HepG2 (cell line): ENCODE data around the gene SLC45A3. TPM values are rescaled to one million over a fixed set of nuclear protein-coding genes. Genes with fewer than 3 reads are reported as not detected.

Experiments
- ATAC-seq: fragments of 200-7000 bp; cut with Tn5 transposase; 3 replicates; pipeline ENCODE4 v1.9.1; 2020; ENCODE audit warnings: mild to moderate bottlenecking, moderate library complexity
- BruUV-seq: library from RNA; stranded (reverse); fragments of 400-500 nt; replicated peaks from 2 replicates; lab custom pipeline; 2021; lab: Mats Ljungman, UMichigan
- CTCF ChIA-PET: fragments of 300-600 bp; formaldehyde crosslinking; extraction: SDS; loops from one replicate; lab custom pipeline; 2021; ENCODE audit warnings: low total read pairs, inconsistent platforms, low intra/inter-chr PET ratio; lab: Yijun Ruan, JAX
- POLR2A ChIA-PET: fragments of 350-600 bp; sonication (Branson Sonifier 250); formaldehyde crosslinking; loops from one replicate; lab custom pipeline; 2020; ENCODE audit warnings: antibody characterized with exemption, inconsistent platforms; lab: Yijun Ruan, JAX
- DNase-seq: peaks from one replicate; pipeline ENCODE4 v3.0.0-alpha.2; 2015; ENCODE audit warnings: low spot score
- FAIRE-seq: peaks from 3 replicates; lab custom pipeline; 2011; peaks lifted over from hg19 to GRCh38; lab: Jason Lieb, UNC
- H2AFZ ChIP-seq: one replicate; pipeline ENCODE4 v1.6.1; 2011; ENCODE audit warnings: low read length, inconsistent platforms
- H3K27ac ChIP-seq: fragments of 300-600 bp; 3 replicates; pipeline ENCODE4 v1.8.0; 2011; ENCODE audit warnings: mixed run types, mild to moderate bottlenecking, mixed read lengths, low read length, inconsistent platforms; ENCODE audit not compliant: insufficient read depth; ENCODE audit errors: extremely low read length
- H3K27me3 ChIP-seq, 2 experiments: fragments of 200-600 bp in 1 of 2; 2 replicates in 1 of 2; 3 replicates in 1 of 2; pipeline versions ENCODE4 v1.6.0 to v1.8.0; 2011; ENCODE audit warnings: low read length in 2 of 2, mild to moderate bottlenecking in 2 of 2, moderate library complexity in 2 of 2, inconsistent platforms in 1 of 2; ENCODE audit not compliant: insufficient read depth in 2 of 2, control insufficient read depth in 1 of 2
- H3K36me3 ChIP-seq, 2 experiments: fragments of 200-600 bp in 1 of 2; replicated peaks in 1 of 2; 2 replicates in 1 of 2; 3 replicates in 1 of 2; pipeline versions ENCODE4 v1.5.1 to v1.8.0; 2011; ENCODE audit warnings: low read length in 2 of 2, inconsistent platforms in 1 of 2; ENCODE audit not compliant: insufficient read depth in 2 of 2, control insufficient read depth in 1 of 2
- H3K4me1 ChIP-seq: 2 replicates; pipeline ENCODE4 v1.5.1; 2012; ENCODE audit warnings: low read length, inconsistent platforms; ENCODE audit not compliant: insufficient read depth
- H3K4me2 ChIP-seq: 2 replicates; pipeline ENCODE4 v1.6.0; 2011; ENCODE audit warnings: low read depth, low read length, inconsistent platforms
- H3K4me3 ChIP-seq, 3 experiments: fragments of 200-600 bp in 1 of 3; sonication (generic), shearing (Covaris generic) in 1 of 3; replicated peaks in 1 of 3; 2 replicates each; pipeline ENCODE4 v1.5.1; 2011 to 2016; ENCODE audit warnings: low read length in 3 of 3, inconsistent platforms in 2 of 3, low read depth in 2 of 3, mild to moderate bottlenecking in 2 of 3, control low read depth in 1 of 3, mixed read lengths in 1 of 3; ENCODE audit not compliant: insufficient read depth in 1 of 3
- H3K79me2 ChIP-seq: one replicate; pipeline ENCODE4 v1.6.1; 2011; ENCODE audit warnings: low read length, inconsistent platforms; ENCODE audit not compliant: insufficient read depth
- H3K9ac ChIP-seq: 2 replicates; pipeline ENCODE4 v1.6.0; 2011; ENCODE audit warnings: mild to moderate bottlenecking, low read depth, low read length, inconsistent platforms; ENCODE audit not compliant: insufficient read depth
- H3K9me3 ChIP-seq: 2 replicates; pipeline ENCODE4 v1.5.1; 2012; ENCODE audit warnings: mild to moderate bottlenecking, low read length
- H4K20me1 ChIP-seq: 2 replicates; pipeline ENCODE4 v1.6.0; 2011; ENCODE audit warnings: inconsistent platforms, mild to moderate bottlenecking, low read length, moderate library complexity; ENCODE audit not compliant: insufficient read depth
- BRCA1 ChIP-seq: sonication (generic); formaldehyde crosslinking; IDR thresholded peaks from 2 replicates; pipeline ENCODE4 v1.4.0; 2020; ENCODE audit warnings: missing genetic modification reagents
- GABPB1 ChIP-seq: IDR thresholded peaks from 2 replicates; pipeline ENCODE4 v1.6.1; 2016; ENCODE audit warnings: mild to moderate bottlenecking, missing genetic modification reagents, moderate library complexity, missing compliant biosample characterization
- GLI4 ChIP-seq: sonication (generic); formaldehyde crosslinking; IDR thresholded peaks from 2 replicates; pipeline ENCODE4 v1.5.1; 2020; ENCODE audit warnings: missing genetic modification reagents, mild to moderate bottlenecking, moderate library complexity, borderline replicate concordance
- MBNL3 ChIP-seq: fragments of 250-450 bp; sonication (Bioruptor Pico); conservative IDR thresholded peaks from 2 replicates; pipeline ENCODE4 v1.8.0; 2022; ENCODE audit warnings: mild to moderate bottlenecking, inconsistent platforms
- PPARG ChIP-seq: conservative IDR thresholded peaks from 2 replicates; pipeline ENCODE4 v1.6.1; 2016; ENCODE audit warnings: missing biosample characterization, missing genetic modification reagents
- RXRB ChIP-seq: IDR thresholded peaks from 2 replicates; pipeline ENCODE4 v1.6.1; 2016; ENCODE audit warnings: borderline replicate concordance, missing genetic modification reagents, missing compliant biosample characterization
- SKI ChIP-seq: fragments of 450-650 bp; IDR thresholded peaks from one replicate; pipeline ENCODE4 v1.6.1; 2018; ENCODE audit warnings: mild to moderate bottlenecking; ENCODE audit not compliant: partially characterized antibody
- TEAD3 ChIP-seq: optimal IDR thresholded peaks from 2 replicates; pipeline ENCODE3; 2016; ENCODE audit warnings: borderline replicate concordance
- UBTF ChIP-seq: sonication (generic); formaldehyde crosslinking; IDR thresholded peaks from 2 replicates; pipeline ENCODE4 v1.4.0; 2020; ENCODE audit warnings: mild to moderate bottlenecking, missing genetic modification reagents
- ZNF605 ChIP-seq: sonication (generic); formaldehyde crosslinking; IDR thresholded peaks from 2 replicates; pipeline ENCODE4 v1.8.0; 2022; ENCODE audit warnings: mild to moderate bottlenecking, missing genetic modification reagents
- ZNF747 ChIP-seq: sonication (generic); formaldehyde crosslinking; IDR thresholded peaks from 2 replicates; pipeline ENCODE4 v1.8.1; 2023; ENCODE audit warnings: missing genetic modification reagents, mild to moderate bottlenecking, borderline replicate concordance
- ZNF768 ChIP-seq: sonication (generic); formaldehyde crosslinking; IDR thresholded peaks from 2 replicates; pipeline ENCODE4 v1.4.0; 2020; ENCODE audit warnings: missing genetic modification reagents
- ZSCAN21 ChIP-seq: sonication (generic); formaldehyde crosslinking; IDR thresholded peaks from 2 replicates; pipeline ENCODE4 v1.8.0; 2022; ENCODE audit warnings: mild to moderate bottlenecking, missing genetic modification reagents, moderate library complexity, borderline replicate concordance
- WGBS: methylation state at CpG from one replicate; pipeline ENCODE4 v1.1.6; 2017; ENCODE audit warnings: low lambda C conversion rate; 5-methylcytosine and 5-hydroxymethylcytosine counted together
- in situ Hi-C: cut with HindIII; loops from 2 replicates; pipeline ENCODE4 v1.10.0; 2017; ENCODE audit warnings: low pct_unique_long_range_greater_than_20kb; ENCODE audit not compliant: extremely low pct_ligation_motif_present
- intact Hi-C: fragments of 100-400 bp; cut with micrococcal nuclease; formaldehyde crosslinking; loops from one replicate; pipeline ENCODE4 v1.10.0; 2022; ENCODE audit not compliant: unreplicated experiment
- polyA plus RNA-seq, 8 experiments: library from polyadenylated mRNA; depleted of rRNA in 3 of 8; stranded (reverse) in 7 of 8; unstranded in 1 of 8; fragments of >200 nt; fragmentation: Illumina TruSeq in 4 of 8; extraction: Trizol in 4 of 8; gene quantifications; 2 replicates each; pipeline versions ENCODE4 v1.2.1 to v1.2.3, GENCODE V29; 2011 to 2016; ENCODE audit warnings: low read depth in 4 of 8, missing spikeins in 1 of 8, mixed read lengths in 1 of 8; ENCODE audit not compliant: insufficient read depth in 1 of 8
- total RNA-seq, 5 experiments: library from RNA; depleted of rRNA; stranded (reverse); fragments of >200 nt; fragmentation: Illumina TruSeq; extraction: Trizol; gene quantifications; 2 replicates each; pipeline ENCODE4 v1.2.3, GENCODE V29; 2016; ENCODE audit warnings: low read depth in 1 of 5
- TF ChIP-seq, protein P1 (sequence below): fragments of 450-650 bp; IDR thresholded peaks from 2 replicates; pipeline ENCODE4 v1.6.1; 2017; ENCODE audit warnings: mild to moderate bottlenecking
- TF ChIP-seq, protein P2 (sequence below): sonication (generic); formaldehyde crosslinking; IDR thresholded peaks from 2 replicates; pipeline ENCODE4 v1.4.0; 2020; ENCODE audit warnings: missing genetic modification reagents, borderline replicate concordance

The SLC45A3 gene
- total and polyA plus RNA-seq, 2 of the 13 experiments (the other 11 are each of a cell fraction or from before 2014, with no cell fraction given) = 3.4 to 4.1 TPM

DNA sequence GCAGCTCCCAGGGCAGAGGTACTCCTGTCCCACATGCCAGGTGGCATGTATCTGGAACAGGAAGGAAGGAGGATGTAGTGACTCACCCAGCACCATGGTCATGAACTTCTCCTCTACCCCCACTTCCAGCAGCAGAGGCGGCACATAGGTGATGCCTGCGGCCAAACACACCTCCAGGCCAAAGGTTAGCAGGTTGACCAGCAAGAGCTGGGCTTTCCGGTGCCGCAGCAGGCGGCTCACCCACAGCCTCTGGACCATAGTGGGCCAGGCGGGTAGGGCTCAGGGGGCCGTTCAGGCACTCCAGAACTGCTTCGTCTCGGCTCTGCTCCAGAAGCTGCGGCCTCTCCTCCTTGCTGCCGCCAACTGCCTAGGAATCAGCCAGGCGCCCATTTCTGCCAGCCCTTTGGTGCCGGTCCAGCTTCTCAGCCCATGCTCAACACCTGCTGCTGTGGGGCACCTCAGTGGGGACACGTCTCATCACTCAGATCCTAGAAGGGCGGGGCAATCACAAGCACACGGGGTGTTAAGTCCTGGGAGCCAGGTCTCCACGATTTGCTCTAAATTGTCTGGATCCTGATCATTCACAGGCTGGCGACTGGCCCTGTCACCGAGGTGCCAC lies 15.8 kb downstream of the SLC45A3 start:
- Histone ChIP-seq H3K9ac (no peak overlapping the region), H3K27me3 (no peaks in the 10 kb centered on the region), H2AFZ (no peak overlapping the region), H3K9me3 (no peaks in the 10 kb centered on the region), H3K4me3 (no peak overlapping the region; a peak in 1 of 6 replicates), H3K27ac (no peak overlapping the region), H4K20me1 (no peaks in the 10 kb centered on the region), H3K79me2 (no peaks in the 10 kb centered on the region), H3K4me1 (peaks cover 60% of the 10 kb centered on the region), H3K4me2 (no peak overlapping the region), H3K36me3 (peaks cover 0 to 1% of the 10 kb centered on the region in 2 experiments; a peak in 1 of 5 replicates)
- no peak for FAIRE-seq
- peak; percentile 47 for DNase-seq
- ChIA-PET CTCF (interaction anchor here (0.7 to 1.5 kb wide), 2 partner anchors 45 to 47 kb away, joined by 3 to 4 read pairs; no protein-coding TSS in a partner anchor), POLR2A (no interaction called here)
- WGBS = 67% methylated on average over 13 of the region's 19 CpGs
- BruUV-seq = no TSS peak
- peak; percentile 73 for ATAC-seq
- in situ Hi-C loops (loop anchor here (5.0 kb wide), 1 partner anchor 38 kb away; no protein-coding TSS in a partner anchor), intact Hi-C loops (no loop called here)
- TF ChIP-seq BRCA1 (CRISPR knock-in tag) = no peak
- TF ChIP-seq, protein P1, sequence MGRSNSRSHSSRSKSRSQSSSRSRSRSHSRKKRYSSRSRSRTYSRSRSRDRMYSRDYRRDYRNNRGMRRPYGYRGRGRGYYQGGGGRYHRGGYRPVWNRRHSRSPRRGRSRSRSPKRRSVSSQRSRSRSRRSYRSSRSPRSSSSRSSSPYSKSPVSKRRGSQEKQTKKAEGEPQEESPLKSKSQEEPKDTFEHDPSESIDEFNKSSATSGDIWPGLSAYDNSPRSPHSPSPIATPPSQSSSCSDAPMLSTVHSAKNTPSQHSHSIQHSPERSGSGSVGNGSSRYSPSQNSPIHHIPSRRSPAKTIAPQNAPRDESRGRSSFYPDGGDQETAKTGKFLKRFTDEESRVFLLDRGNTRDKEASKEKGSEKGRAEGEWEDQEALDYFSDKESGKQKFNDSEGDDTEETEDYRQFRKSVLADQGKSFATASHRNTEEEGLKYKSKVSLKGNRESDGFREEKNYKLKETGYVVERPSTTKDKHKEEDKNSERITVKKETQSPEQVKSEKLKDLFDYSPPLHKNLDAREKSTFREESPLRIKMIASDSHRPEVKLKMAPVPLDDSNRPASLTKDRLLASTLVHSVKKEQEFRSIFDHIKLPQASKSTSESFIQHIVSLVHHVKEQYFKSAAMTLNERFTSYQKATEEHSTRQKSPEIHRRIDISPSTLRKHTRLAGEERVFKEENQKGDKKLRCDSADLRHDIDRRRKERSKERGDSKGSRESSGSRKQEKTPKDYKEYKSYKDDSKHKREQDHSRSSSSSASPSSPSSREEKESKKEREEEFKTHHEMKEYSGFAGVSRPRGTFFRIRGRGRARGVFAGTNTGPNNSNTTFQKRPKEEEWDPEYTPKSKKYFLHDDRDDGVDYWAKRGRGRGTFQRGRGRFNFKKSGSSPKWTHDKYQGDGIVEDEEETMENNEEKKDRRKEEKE = no peak
- TF ChIP-seq GABPB1 (CRISPR knock-in tag) = peak; percentile 47
- peak; percentile 42 for TF ChIP-seq SKI
- no peak for TF ChIP-seq GLI4 (CRISPR knock-in tag)
- peak; percentile 91 for TF ChIP-seq RXRB (CRISPR knock-in tag)
- TF ChIP-seq ZNF768 (CRISPR knock-in tag) = peak; percentile 52; the same call in 1 of the 2 replicates
- no peak for TF ChIP-seq ZNF747 (CRISPR knock-in tag)
- no peak for TF ChIP-seq ZSCAN21 (CRISPR knock-in tag)
- no peak for TF ChIP-seq MBNL3 (CRISPR knock-in tag)
- peak; percentile 98 for TF ChIP-seq PPARG (CRISPR knock-in tag)
- TF ChIP-seq UBTF (CRISPR knock-in tag) = peak; percentile 54
- no peak for TF ChIP-seq ZNF605 (CRISPR knock-in tag)
- peak; percentile 59 for TF ChIP-seq TEAD3 (CRISPR knock-in tag)
- TF ChIP-seq, protein P2, sequence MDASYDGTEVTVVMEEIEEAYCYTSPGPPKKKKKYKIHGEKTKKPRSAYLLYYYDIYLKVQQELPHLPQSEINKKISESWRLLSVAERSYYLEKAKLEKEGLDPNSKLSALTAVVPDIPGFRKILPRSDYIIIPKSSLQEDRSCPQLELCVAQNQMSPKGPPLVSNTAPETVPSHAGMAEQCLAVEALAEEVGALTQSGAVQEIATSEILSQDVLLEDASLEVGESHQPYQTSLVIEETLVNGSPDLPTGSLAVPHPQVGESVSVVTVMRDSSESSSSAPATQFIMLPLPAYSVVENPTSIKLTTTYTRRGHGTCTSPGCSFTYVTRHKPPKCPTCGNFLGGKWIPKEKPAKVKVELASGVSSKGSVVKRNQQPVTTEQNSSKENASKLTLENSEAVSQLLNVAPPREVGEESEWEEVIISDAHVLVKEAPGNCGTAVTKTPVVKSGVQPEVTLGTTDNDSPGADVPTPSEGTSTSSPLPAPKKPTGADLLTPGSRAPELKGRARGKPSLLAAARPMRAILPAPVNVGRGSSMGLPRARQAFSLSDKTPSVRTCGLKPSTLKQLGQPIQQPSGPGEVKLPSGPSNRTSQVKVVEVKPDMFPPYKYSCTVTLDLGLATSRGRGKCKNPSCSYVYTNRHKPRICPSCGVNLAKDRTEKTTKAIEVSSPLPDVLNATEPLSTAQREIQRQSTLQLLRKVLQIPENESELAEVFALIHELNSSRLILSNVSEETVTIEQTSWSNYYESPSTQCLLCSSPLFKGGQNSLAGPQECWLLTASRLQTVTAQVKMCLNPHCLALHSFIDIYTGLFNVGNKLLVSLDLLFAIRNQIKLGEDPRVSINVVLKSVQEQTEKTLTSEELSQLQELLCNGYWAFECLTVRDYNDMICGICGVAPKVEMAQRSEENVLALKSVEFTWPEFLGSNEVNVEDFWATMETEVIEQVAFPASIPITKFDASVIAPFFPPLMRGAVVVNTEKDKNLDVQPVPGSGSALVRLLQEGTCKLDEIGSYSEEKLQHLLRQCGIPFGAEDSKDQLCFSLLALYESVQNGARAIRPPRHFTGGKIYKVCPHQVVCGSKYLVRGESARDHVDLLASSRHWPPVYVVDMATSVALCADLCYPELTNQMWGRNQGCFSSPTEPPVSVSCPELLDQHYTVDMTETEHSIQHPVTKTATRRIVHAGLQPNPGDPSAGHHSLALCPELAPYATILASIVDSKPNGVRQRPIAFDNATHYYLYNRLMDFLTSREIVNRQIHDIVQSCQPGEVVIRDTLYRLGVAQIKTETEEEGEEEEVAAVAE = no peak
